Measurements from ENCODE around the gene AGAP2. TPM values are rescaled to one million over a fixed set of nuclear protein-coding genes. Genes with fewer than 3 reads are reported as not detected.
A peak's percentile ranks its signal among the peaks of the same experiment; 100 is the strongest.
"Not testable (repeated sequence)": the region's sequence is repeated elsewhere in the genome, so short reads cannot be mapped to it uniquely, and the experiment has no call there.

AGAP2 gene
- total RNA-seq, 4 donors from 2014 or later, result 2.5 to 11.2 (median 3.6) TPM

GRCh38 chr12:57717846-57718640 is 20.5 kb downstream of the AGAP2 start:
- H3K27ac ChIP-seq (replicated peaks in 1 of 4), result no peak overlapping the region
- H3K27me3 ChIP-seq, result no peaks in the 10 kb centered on the region
- H3K4me3 ChIP-seq, result no peak overlapping the region
- peak; percentile 39 for DNase-seq (ENCODE audit: extremely low spot score)
- H3K4me1 ChIP-seq, result no peaks in the 10 kb centered on the region
- H3K9me3 ChIP-seq, result no peaks in the 10 kb centered on the region
- WGBS, result 93% methylated on average over 22 of the region's 22 CpGs
- H3K36me3 ChIP-seq, result peaks cover 51 to 85% (median 79%) of the 10 kb centered on the region in 4 donors
- no peak for TF ChIP-seq EP300 (IDR thresholded peaks at IDR 0.05)
- no peak for TF ChIP-seq POLR2A (IDR thresholded peaks at IDR 0.05; ENCODE audit: low read depth)
- no peak for TF ChIP-seq CTCF (IDR thresholded peaks at IDR 0.05)
- no peak for TF ChIP-seq POLR2AphosphoS5 (IDR thresholded peaks at IDR 0.05)
- intact Hi-C loops (cut with DNase I), result no loop called here

- Histone ChIP-seq H3K36me3 (peaks cover 51 to 94% (median 82%) of the 10 kb centered on the region in 4 donors), H3K4me3 (no peak overlapping the region), H3K4me1 (no peaks in the 10 kb centered on the region), H3K27me3 (no peaks in the 10 kb centered on the region), H3K9me3 (no peaks in the 10 kb centered on the region), H3K27ac (replicated peaks in 1 of 4) (no peak overlapping the region)
- intact Hi-C loops (cut with DNase I), result no loop called here
- peak; percentile 42 for DNase-seq (ENCODE audit: extremely low spot score)
- 100% methylated on average over 5 of the region's 5 CpGs for WGBS
- TF ChIP-seq EP300 (IDR thresholded peaks at IDR 0.05), result no peak
- no peak for TF ChIP-seq POLR2AphosphoS5 (IDR thresholded peaks at IDR 0.05)
- no peak for TF ChIP-seq POLR2A (IDR thresholded peaks at IDR 0.05; ENCODE audit: low read depth)
- no peak for TF ChIP-seq CTCF (IDR thresholded peaks at IDR 0.05)
These were observed 21.4 kb downstream of the AGAP2 start for GRCh38 chr12:57717131-57717530.

- Histone ChIP-seq H3K27ac (replicated peaks in 1 of 4) (no peak overlapping the region), H3K4me1 (no peaks in the 10 kb centered on the region), H3K36me3 (peaks cover 54 to 94% (median 74%) of the 10 kb centered on the region in 4 donors), H3K27me3 (no peaks in the 10 kb centered on the region), H3K4me3 (no peak overlapping the region), H3K9me3 (no peaks in the 10 kb centered on the region)
- 94% methylated on average over 4 of the region's 4 CpGs for WGBS
- intact Hi-C loops (cut with DNase I), result no loop called here
- TF ChIP-seq POLR2A (IDR thresholded peaks at IDR 0.05; ENCODE audit: low read depth) (no peak), POLR2AphosphoS5 (IDR thresholded peaks at IDR 0.05) (no peak), EP300 (IDR thresholded peaks at IDR 0.05) (no peak), CTCF (IDR thresholded peaks at IDR 0.05) (no peak)
- peak; percentile 8 for DNase-seq (ENCODE audit: extremely low spot score)
These were observed 22.2 kb downstream of the AGAP2 start for GRCh38 chr12:57716305-57716704.

GRCh38 chr12:57715786-57716185 is 22.8 kb downstream of the AGAP2 start:
- Histone ChIP-seq H3K4me1 (no peaks in the 10 kb centered on the region), H3K27ac (replicated peaks in 1 of 4) (no peak overlapping the region), H3K36me3 (peaks cover 49 to 92% (median 69%) of the 10 kb centered on the region in 4 donors), H3K4me3 (no peak overlapping the region), H3K27me3 (no peaks in the 10 kb centered on the region), H3K9me3 (no peaks in the 10 kb centered on the region)
- DNase-seq (ENCODE audit: extremely low spot score), result peak; percentile 21
- intact Hi-C loops (cut with DNase I), result no loop called here
- TF ChIP-seq EP300 (IDR thresholded peaks at IDR 0.05), result no peak
- no peak for TF ChIP-seq POLR2A (IDR thresholded peaks at IDR 0.05; ENCODE audit: low read depth)
- TF ChIP-seq CTCF (IDR thresholded peaks at IDR 0.05), result no peak
- no peak for TF ChIP-seq POLR2AphosphoS5 (IDR thresholded peaks at IDR 0.05)
- 89% methylated on average over 10 of the region's 12 CpGs for WGBS

- H3K9me3 ChIP-seq; H3K27me3 ChIP-seq; intact Hi-C loops (cut with DNase I); DNase-seq (ENCODE audit: extremely low spot score); H3K4me3 ChIP-seq; H3K4me1 ChIP-seq; H3K27ac ChIP-seq (replicated peaks in 1 of 4): not testable (repeated sequence)
- peaks cover 44 to 86% (median 63%) of the 10 kb centered on the region in 4 donors for H3K36me3 ChIP-seq
- 99% methylated on average over 6 of the region's 6 CpGs for WGBS
These were observed 23.4 kb downstream of the AGAP2 start for GRCh38 chr12:57715036-57715748.

All from esophagus muscularis mucosa (tissue), 4 donors.